NCI-H2227 treated with DMSO at 0.1 percent for 48 hours (cell line): ENCODE data around the gene OR10A2.
"Not testable (repeated sequence)": the region's sequence is repeated elsewhere in the genome, so short reads cannot be mapped to it uniquely, and the experiment has no call there.

Source experiments
- DNase-seq: peaks from one replicate; lab custom pipeline; 2025; lab: John Stamatoyannopoulos, UW

Gene OR10A2

DNA sequence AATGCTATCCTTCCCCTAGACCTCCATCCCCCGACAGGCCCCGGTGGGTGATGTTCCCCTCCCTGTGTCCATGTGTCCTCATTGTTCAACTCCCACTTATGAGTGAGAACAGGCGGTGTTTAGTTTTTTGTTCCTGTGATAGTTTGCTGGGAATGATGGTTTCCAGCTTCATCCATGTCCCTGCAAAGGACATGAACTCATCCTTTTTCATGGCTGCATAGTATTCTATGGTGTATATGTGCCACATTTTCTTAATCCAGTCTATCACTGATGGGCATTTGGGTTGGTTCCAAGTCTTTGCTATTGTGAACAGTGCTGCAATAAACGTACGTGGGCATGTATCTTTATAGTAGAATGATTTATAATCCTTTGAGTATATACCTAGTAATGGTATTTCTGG, 24.9 kb downstream of the OR10A2 start:
- not testable (repeated sequence) for DNase-seq

- no peak for DNase-seq
Observed at GRCh38 chr11:6888830-6889229, 26.0 kb downstream of the OR10A2 start.

- DNase-seq, result no peak
Observed at GRCh38 chr11:6889835-6890234, 27.0 kb downstream of the OR10A2 start.

- DNase-seq, result no peak
Observed at GRCh38 chr11:6892400-6892799, 29.5 kb downstream of the OR10A2 start, which contains the start of gene OR2D2. TSS of gene OR2D2 (minus strand) at chr11:6892500. CDS start at chr11:6892500, 0 bp downstream.

DNA sequence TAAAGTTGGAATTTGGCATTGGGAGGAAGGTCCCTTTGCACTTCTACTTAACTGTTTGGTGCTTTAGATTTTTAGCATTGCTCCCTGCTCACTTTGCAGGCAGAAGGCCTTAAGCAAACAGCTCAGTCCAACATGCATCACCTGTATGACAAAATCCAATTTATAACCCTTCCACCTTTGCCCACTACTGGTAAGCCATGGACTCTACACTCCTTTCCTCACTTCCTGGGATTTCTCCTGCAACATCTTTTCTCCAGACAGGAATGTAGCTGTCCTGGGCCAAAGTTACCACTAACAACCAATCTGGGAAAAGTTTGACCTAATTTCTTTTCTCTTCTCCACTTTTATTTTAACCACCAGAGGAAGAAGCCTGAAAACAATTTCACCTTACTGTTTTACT, 31.2 kb downstream of the OR10A2 start:
- DNase-seq, result no peak

DNA sequence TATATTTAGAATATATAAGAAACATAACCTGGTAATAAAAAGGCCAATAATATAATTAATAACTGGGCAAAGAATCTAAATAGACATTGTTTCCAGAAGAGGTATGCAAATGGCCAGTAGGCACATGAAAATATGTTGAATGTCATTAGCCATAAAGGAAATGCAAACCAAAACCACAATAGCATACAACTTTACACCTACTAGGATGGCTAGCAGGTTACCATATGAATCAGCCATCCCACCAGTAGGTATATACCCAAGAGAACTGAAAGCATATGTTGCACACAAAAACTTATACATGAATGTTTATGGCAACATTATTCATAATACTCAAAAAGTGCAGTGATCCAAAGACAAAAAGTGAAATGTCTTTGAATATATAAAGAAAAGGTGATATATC, 32.2 kb downstream of the OR10A2 start:
- no peak for DNase-seq

DNA sequence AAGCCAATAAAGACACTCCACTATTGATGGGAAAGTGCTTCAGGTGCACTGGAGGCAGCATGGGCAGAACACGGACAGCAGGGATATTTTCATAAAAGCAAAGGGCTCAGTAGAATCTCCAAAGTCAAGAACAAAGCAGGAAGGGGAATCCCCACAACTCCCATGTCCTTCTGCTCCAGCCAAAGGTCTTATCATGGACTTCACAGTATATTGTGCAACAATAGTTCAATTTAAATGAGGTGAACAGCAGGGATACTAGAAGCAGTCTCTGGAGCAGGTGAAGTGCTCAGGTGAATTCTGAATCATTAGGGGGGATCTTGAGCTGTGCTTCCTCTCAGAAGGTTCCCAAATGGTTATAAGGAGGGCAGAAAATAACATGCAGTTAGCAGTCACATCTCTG, 36.1 kb downstream of the OR10A2 start:
- no peak for DNase-seq

GRCh38 chr11:6900327-6900999, 37.6 kb downstream of the OR10A2 start:
- no peak for DNase-seq

- DNase-seq, result not testable (repeated sequence)
Observed at GRCh38 chr11:6904804-6905203, 41.9 kb downstream of the OR10A2 start.

DNA sequence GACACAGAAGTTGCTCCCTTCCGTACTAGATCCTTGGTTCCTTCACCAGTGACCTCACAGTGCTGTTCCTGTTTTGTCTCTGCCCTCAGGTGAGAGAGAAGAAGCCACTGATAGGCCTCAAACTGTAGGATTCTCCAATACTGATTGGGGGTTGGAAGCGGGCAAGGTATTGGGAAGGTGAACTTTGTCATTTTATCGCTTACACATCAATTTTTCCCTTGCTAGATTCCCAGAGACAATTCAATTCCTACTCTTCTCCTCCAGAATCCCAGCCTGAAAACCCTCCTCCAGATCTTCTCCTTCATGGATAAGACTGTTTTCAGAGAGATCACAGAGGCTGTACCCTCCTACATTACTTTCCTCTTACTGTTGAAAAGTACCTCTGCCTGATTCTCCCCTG, 48.5 kb downstream of the OR10A2 start:
- no peak for DNase-seq

DNA sequence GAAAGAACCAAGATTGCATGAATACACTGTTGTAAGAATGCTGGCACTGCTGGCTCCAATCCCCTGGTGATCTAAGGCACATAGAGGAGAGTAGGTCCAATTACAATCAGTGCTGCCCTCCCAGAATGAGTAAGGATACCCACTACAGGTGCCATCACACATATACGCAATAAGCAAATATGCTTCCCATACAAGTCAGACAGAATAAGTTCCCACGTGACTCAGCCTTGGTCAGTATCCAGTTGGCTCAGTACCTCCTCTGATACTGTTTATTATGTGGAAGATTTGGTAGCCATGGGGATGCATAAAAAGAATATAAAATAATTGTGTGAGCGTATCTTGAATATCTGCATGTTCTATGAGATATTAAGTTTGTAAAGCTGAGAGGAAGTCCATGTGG, 49.1 kb downstream of the OR10A2 start:
- no peak for DNase-seq

DNA sequence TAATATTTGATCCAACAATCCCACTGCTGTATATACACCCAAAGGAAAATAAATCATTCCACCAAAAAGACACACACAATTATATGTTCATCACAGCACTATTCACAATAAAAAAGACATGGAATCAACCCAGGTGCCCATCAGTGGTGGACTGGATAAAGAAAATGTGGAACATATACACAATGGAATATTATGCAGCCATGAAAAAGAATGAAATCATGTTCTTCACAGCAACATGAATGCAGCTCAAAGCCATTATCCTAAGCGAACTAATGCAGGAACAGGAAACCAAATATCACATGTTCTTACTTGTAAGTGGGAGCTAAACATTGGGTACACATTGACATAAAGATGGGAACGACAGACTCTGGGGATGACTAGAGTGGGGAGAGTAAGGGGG, 56.8 kb downstream of the OR10A2 start:
- no peak for DNase-seq

- no peak for DNase-seq
Observed at GRCh38 chr11:6920702-6921101, 57.8 kb downstream of the OR10A2 start, which contains the start of gene OR2D3. TSS of gene OR2D3 (plus strand) at chr11:6921002. CDS start at chr11:6921002, 0 bp downstream.
